Sigmoid colon (tissue), 4 donors: Measurements from ENCODE around the gene NEU3.

Experiments used
- POLR2AphosphoS5 ChIP-seq, 4 donors: sonication (generic); formaldehyde crosslinking; IDR thresholded peaks; one replicate each; pipeline ENCODE4 v1.6.1; 2017; ENCODE audit warnings: antibody characterized with exemption in 4 of 4
- TF ChIP-seq, protein P1 (sequence below), 4 experiments: fragments of 450-650 bp in 3 of 4; fragments of 200-600 bp in 1 of 4; IDR thresholded peaks; one replicate each; pipeline ENCODE4 v1.5.1; 2016 to 2019; ENCODE audit warnings: antibody characterized with exemption in 4 of 4, mild to moderate bottlenecking in 3 of 4, moderate library complexity in 2 of 4

DNA sequence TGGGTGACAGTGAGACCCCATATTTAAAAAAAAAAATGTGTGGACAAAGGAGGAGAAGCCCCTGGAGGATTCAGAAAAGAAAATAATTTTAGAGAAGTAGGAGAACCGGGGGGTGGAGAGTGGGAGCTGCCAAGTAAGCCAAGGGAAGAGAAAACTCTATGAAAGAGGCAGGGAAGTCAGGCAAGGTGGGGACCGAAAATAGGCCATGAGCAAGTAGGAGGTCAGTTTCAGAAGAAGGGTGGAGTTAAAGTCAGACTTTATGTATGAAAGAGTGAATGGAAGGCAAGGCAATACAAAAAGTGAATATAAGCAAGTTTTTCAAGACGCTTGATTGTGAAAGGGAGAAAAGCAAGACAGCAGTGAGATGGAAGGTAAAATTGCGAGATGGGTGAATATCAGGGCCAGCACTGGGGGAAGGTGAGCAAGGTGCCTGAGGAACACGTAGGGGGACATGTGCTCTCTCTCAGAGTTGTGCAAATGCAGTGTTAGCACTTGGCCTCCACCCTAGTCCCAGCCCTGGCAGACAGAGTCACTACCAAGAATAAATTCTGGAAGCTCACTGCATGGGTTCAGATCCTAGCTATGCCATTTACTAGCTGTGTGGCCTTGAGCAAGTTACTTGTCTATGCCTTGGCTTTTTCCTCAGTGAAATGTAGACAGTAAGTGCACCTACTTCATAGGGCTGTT, 46.5 kb upstream of the NEU3 start:
- TF ChIP-seq, protein P1, sequence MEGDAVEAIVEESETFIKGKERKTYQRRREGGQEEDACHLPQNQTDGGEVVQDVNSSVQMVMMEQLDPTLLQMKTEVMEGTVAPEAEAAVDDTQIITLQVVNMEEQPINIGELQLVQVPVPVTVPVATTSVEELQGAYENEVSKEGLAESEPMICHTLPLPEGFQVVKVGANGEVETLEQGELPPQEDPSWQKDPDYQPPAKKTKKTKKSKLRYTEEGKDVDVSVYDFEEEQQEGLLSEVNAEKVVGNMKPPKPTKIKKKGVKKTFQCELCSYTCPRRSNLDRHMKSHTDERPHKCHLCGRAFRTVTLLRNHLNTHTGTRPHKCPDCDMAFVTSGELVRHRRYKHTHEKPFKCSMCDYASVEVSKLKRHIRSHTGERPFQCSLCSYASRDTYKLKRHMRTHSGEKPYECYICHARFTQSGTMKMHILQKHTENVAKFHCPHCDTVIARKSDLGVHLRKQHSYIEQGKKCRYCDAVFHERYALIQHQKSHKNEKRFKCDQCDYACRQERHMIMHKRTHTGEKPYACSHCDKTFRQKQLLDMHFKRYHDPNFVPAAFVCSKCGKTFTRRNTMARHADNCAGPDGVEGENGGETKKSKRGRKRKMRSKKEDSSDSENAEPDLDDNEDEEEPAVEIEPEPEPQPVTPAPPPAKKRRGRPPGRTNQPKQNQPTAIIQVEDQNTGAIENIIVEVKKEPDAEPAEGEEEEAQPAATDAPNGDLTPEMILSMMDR (IDR thresholded peaks at IDR 0.05) = no peak
- TF ChIP-seq POLR2AphosphoS5 (IDR thresholded peaks at IDR 0.05) = no peak
